GM19372 (cell line): ENCODE data around the gene ITFG1.
"Not testable (repeated sequence)": the region's sequence is repeated elsewhere in the genome, so short reads cannot be mapped to it uniquely, and the experiment has no call there.

Experiments used
- ATAC-seq: cut with Tn5 transposase; IDR thresholded peaks from one replicate; pipeline ENCODE4 v1.9.1; 2021; ENCODE audit warnings: mild to moderate bottlenecking, low read depth, moderate library complexity; ENCODE audit not compliant: unreplicated experiment

ITFG1 gene

DNA sequence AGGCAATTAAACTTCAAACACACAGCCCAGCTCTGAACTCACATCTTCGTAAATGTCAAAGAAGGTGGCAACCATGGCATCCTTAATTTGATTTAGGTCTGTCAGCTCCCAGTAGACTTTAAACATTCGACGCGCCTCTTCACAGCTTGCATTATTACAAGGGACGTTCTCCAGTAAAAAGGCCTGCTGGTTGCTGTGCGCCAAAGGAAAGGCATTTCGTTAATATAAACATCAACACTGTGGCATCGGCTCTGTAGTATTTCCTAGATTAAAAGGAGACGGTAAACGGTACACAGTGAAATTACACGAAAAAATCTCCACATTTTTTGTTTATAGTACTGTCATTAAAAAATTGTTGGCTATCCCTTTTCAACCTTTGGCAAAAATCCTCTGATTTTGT is 200.4 kb downstream of the ITFG1 start:
- ATAC-seq, result no peak

DNA sequence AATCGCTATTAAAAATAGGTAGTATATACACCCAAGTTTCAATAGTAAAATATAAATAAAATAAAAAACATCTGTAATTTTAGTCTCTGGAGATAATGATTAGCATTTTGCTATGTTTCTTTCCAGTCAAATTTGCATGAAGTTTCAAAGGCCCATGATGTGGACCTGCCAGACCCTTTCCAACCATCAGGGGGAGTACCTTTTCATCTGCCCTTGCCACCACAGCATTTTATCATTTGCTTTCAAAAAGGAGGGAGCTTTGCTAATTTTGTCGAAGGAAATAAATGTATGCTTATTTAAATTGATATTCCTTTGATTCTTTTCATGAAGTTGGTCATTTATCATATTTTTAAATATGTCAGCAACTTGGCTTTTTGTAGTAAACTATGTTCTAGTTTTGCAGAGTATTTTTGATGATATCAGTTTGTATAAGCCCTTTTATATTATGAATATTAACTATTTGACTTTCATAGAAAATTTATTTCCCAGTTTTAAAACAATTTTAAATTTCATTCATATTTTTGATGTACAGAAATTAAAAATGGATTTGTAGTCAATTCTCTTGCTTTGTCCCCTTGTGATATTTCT is 201.9 kb downstream of the ITFG1 start:
- ATAC-seq, result no peak

DNA sequence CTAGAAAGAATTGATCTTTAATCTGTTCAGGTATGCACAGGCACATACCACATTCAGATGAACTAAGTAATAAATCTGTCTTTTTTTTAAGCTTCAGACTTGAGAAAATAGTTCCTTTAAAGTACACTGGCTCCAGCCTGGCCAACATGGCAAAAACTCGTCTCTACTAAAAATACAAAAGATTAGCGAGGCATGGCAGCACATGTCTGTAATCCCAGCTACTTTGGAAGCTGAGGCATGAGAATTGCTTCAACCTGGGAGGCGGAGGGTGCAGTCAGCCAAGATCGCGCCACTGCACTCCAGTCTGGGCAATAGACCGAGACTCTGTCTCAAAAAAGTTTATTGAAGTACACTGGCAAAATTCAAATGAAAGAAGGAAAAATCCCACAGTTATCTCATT is 206.1 kb downstream of the ITFG1 start:
- no peak for ATAC-seq

DNA sequence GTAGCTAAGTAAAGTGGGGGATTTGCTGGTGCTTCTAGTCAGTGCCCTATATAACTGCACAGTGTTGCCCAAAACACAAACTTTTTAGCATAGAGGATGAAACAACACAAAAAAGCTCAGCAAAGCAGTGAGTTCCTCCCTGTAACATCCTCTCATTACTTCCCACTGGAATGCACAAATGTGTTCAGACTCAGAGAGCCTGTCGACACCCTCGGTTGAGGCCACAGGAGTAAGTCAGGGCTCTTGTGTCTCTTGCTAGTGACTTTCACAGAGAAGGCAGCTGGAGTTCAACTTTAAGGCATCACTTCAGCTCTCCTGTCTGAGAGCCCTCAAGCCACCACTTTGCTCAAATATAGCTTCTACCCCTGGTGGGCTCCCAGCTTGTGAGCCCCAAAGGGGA is 209.9 kb downstream of the ITFG1 start:
- ATAC-seq, result no peak

DNA sequence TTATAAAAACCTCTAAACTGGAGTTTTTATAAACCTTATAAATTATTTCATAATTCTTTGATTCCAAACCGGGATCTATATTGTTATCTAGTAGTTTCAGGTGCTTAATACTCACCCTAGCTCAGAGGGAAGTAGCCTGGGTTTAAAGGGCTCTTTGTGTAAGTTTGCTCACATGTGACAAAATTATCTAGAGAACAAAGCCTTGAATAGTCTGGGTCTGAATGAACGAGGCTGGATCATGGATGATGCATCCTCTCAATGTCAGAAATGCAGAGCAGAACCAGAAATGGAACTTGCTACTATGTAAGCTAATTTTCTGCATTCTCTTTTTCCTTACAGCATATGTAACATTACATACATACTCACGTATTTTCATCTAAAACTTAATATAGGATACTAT is 213.2 kb downstream of the ITFG1 start:
- no peak for ATAC-seq

DNA sequence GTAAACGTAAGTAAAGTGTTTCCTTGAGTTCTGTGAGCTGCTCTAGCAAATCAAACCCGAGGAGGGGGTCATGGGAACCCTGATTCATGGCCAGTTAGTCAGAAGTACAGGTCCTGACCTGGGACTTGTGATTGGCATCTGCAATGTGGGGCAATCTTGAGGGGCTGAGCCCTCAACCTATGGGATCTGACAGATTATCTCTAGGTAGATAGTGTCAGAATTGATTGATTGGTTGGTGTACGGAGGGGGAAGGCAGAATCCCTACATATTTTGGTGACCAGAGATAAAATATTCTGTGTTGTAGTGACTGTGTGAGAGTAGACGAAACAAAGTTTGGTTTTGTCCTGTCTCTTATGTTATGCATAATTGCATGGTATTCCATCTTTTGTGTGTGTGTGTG is 216.7 kb downstream of the ITFG1 start:
- ATAC-seq, result no peak

DNA sequence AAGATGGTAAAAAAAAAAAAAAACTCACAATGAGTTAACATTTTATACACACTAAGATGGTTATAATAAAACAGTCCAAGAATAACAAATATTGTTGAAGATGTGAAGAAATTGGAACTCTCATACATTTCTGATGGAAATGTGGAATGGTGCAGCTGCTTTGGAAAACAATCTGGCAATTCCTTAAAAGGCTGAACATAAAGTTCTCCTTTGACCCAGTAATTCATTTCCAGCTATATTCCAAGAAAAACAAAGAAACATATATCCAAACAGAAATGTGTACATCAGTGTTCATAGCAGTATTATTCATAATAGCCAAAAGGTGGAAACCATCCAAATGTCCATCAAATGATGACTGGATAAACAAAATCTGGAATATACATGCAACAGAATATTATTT is 219.8 kb downstream of the ITFG1 start:
- no peak for ATAC-seq

DNA sequence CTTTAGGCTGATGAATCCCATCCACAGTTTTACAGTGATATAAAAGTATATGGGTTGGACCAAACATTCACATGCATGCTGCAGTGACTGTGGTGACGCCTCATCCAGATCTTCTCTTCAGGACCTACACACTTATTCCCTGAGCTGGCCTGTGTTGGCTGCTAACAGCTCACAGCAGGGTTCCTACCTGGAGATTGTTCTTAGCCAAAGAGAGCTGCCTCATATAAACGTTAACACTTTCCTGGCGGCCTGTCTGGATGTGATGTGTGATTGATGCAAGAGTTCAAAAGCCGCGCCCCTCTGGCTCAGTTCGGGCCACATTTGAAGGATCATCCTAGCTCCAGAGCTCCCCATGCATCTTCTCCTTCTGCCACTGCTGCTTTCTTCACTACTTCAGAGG is 224.1 kb downstream of the ITFG1 start:
- no peak for ATAC-seq

DNA sequence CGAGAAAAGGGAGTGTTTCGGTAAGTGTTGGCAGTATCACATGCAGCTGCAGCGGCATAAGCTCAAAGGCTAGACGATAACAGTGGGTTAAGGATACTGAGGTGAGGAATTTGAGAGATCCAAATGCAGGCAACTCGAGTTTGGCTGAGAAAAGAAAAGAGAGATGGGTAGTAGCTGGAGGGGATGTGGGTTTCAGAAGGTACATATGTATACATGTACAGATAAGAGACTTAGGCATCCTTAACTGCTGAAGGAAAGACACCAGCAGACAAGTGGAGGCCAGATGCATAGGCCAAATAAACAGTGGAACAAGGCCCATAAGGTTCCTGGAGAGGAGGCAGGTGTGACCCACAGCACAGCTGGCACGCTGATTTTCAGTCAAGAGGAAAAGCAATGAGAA is 230.6 kb downstream of the ITFG1 start:
- no peak for ATAC-seq

DNA sequence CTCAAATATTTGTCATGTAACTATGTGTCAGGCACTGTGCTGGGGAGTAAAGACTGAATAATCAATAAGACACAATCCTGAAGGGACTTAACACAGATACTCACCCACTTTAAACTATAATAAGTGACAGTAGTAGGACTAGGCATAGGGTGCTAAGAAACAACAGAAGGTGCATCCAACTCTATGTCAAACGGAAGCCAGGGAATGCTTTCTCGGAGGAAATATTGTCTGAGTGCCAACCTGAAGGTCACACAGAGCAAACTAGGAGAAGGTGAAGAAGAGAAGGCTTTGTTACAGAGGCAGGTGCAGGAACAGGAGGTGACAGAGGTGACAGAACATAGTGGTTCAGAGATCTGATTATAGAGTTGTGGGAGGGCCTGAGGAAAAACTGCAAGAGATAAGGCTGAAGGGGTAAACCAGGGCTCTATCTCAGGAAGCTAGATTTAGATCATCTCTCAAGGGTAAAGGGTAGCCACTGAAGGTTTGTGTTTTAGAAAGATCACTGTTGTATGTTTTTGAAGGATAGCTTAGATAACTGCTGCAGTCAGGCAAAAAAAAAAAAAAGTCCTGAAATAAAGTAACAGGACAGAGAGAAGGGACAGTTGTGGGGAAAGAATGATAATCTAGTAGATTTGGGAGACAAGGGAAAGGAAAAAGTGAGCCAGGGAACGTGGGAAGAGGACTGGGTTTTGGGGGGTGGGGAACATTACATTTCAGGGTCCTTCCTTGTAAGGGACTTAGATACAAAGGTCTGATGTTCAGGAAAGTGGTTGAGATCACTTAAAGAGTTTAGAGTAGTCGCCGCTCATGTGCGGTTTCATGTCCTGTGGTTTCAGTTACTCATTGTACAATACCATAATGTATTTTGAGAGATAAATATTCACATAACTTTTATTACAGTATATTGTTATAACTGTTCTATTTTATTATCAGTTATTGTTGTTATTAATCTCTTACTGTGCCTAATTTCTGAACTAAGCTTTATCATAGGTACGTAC is 231.5 kb downstream of the ITFG1 start:
- ATAC-seq, result no peak

DNA sequence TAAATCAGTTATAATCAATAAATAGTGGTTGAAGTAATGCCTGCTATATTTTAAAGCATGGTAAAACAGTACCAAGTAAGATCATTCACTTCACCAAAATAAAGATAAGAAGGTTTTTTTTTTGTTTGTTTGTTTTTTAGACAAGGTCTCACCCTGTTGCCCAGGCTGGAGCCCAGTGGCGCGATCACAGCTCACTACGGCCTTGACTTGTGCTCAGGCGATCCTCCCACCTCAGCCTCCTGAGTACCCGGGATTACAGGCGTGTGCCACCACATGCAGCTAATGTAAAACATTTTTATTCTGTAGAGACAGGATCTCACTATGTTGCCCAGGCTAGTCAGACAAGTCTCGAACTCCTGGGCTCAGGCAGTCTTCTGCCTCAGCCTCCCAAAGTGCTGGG is 232.6 kb downstream of the ITFG1 start:
- ATAC-seq, result no peak

DNA sequence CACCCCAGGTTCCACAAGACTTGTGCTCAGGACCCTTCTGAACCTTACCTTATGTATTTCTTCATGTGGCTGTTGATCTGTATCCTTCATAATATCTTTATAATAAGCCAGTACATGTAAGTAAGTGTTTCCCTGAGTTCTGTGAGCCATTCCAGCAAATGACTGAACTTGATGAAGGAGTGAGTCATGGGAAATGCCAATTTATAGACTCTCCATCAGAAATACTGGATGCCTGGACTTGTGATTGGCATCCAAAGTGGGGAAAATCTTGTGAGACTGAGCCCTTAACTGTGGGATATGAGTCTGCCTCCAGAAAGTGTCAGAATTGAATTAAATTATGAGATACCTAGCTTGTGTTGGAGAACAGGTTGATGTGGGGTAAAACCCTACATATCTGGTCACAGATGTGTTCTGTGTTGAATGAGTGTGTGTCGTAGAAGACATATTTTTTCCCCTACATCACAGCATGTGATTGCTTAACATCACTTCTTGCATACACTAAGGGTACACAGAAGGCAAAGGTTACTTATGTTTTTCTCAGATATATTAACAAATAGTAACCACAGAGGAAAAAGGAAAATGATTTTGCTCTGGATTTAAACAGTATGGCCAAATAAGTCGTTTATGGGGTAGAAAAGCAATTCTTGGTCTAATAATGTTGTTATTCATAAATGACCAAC is 247.0 kb downstream of the ITFG1 start:
- no peak for ATAC-seq

DNA sequence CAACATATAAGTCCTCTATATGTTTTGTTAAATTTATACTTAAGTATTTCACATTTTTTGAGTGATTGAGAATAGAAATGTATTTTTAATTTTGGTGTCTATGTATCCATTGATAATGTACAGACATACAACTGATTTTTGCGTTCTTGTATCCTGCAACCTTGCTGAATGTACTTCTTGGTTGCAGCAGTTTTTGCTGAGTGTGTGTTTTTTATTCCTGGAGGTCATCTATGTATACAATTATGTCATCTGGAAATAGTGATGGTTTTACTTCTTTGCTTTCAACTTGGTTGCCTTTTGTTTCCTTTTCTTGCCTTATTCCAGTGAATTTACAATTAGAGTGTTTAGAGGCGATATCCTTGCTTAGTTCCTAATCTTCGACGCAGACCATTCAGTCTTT is 249.6 kb downstream of the ITFG1 start:
- ATAC-seq, result no peak

DNA sequence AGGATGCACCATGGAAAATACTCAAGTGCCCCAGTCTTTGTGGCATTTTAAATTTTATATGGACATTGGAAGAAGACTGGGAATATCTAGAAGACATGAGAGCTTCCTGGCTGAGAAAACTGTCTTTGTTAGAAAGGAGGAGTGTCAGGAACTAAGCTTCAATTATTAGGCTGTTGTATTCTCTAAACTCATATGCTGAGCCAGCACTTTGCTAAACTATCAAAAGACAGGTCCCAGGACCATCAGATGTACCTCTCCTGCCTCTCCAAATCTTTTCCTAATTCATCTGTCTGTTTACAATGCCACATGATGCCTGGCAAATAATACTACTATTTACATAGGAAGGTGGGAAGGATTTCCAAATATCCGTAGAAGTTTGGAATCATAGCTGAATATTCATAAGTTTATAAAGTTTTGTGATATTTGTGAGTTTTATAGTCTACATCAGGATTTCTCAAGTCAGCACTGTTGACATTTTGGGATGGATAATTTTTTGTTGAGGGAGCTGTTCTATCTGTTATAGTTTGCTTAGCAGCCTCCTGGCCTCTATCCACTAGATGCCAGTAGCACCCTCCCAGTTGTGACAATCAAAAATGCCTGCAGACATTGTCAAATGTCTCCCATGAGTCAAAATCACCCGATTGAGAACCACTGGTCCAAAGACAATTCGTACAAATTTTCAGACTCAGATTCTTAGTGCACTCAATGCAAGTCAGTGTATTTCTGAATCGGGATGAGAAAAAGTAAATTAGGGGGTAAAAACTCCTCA is 255.9 kb downstream of the ITFG1 start:
- ATAC-seq, result no peak

DNA sequence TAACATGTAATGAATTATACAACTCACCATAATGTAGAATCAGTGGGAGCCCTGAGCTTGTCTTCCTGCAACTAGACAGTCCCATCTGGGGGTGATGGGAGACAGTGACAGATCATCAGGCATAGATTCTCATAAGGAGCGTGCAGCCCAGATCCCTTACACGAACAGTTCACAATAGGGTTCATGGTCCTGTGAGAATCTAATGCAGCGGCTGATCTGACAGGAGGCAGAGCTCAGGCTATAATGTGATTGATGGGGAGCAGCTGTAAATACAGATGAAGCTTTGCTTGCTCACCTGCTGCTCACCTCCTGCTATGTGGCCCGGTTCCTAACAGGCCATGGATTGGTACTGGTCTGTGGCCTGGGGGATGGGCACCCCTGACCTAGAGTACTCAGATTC is 257.4 kb downstream of the ITFG1 start:
- not testable (repeated sequence) for ATAC-seq

DNA sequence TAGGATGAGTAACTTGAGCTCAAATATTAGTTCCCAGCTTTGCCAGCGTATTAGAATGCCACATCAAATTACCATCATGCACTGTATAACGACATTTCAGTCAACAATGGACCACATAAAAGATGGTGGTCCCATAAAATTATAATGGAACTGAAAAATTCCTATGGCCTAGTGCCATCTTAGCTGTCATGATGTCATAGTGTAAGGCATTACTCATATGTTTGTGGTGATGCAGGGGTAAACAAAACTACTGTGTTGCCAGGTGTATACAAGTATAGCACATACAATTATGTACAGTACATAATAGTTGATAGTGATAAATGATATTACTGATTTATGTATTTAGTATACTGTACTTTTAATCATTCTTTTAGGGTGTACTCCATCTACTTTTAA is 262.7 kb downstream of the ITFG1 start:
- no peak for ATAC-seq

DNA sequence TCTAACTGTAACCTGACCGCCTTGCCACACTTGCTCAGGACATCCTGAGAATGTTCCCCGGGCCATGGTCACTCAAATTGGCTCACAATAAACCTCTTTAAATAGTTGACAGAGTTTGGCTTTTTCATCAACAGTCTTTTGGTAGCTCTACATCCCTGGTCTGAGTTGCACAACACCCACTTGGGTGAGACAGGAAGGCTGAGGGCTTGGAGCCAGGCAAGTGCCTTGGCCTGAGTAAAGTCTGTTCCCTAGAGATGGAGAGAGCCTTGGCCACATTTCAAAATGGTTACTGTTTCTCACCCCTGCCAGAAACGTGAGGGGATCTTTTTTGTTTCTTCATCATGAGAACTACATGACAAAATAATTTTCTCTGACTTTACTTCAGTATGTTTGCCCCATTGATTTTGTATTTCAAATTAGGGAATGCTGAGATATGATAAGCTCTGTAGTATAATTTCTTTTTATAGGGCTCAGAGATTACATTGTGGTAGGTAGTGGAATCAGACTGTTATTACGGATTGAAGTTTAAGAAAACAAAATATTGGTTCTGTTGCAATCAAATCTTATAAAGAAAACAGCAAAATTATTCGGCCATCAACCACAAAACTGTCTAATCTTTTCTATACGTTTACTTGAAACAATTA is 263.2 kb downstream of the ITFG1 start:
- no peak for ATAC-seq

DNA sequence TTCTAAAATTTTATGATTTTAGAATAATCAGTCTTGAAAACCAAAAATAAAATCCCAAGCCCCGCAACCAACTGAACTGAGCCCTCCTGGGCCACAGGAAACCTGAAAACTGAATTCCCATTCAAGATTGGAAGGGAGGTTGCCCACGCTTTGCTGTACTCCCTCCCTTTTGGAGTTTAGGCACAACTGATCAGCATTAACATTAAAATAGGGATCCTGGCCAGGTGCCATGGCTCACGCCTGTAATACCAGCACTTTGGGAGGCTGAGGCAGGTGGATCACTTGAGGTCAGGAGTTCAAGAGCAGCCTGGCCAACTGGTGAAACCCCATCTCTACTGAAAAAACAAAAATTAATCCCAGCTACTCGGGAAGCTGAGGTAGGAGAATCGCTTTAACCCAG is 264.4 kb downstream of the ITFG1 start:
- no peak for ATAC-seq

DNA sequence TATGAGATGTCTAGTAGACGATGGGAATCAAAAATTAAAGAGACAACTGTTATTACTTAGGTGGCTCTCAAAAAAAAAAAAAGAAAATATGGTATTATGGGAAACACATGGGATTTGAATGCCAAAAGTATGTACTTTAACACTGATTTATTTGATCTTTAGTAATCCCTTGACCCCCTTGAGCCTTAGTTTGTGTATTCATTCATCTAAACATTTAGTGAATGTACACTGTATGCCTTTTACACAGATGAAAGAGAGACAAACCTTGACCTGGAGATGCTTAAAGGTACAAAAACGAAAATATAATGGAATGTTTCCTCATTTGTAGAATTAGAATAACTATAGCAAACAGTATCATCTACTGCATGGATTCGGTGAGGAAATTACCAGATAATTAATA is 278.5 kb downstream of the ITFG1 start:
- no peak for ATAC-seq

DNA sequence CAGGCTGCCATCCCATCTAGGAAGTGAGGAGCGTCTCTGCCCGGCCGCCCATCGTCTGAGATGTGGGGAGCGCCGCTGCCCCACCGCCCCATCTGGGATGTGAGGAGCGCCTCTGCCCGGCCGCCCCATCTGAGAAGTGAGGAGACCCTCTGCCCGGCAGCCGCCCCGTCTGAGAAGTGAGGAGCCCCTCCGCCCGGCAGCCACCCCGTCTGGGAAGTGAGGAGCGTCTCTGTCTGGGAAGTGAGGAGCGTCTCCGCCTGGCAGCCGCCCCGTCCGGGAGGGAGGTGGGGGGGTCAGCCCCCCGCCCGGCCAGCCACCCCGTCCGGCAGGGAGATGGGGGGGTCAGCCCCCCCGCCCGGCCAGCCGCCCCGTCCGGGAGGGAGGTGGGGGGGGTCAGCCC is 279.8 kb downstream of the ITFG1 start:
- ATAC-seq, result not testable (repeated sequence)
